ENCODE results near the gene GDPGP1.
A peak's percentile ranks its signal among the peaks of the same experiment; 100 is the strongest.

GDPGP1 gene

GRCh38 chr15:90211440-90212143, 22.4 kb upstream of the GDPGP1 start:
- DNase-seq (ENCODE audit: extremely low read depth, low read depth), result no peak
- no peak for TF ChIP-seq CTCF (IDR thresholded peaks at IDR 0.05; ENCODE audit: low read depth, low read length, missing control alignments)
- no peak overlapping the region for H3K4me3 ChIP-seq (replicated peaks; ENCODE audit: low read depth, low read length)

GRCh38 chr15:90212221-90213098, 21.5 kb upstream of the GDPGP1 start:
- TF ChIP-seq CTCF (IDR thresholded peaks at IDR 0.05; ENCODE audit: low read depth, low read length, missing control alignments), result no peak
- H3K4me3 ChIP-seq (replicated peaks; ENCODE audit: low read depth, low read length), result no peak overlapping the region
- DNase-seq (ENCODE audit: extremely low read depth, low read depth), result no peak

GRCh38 chr15:90213122-90213817, 20.7 kb upstream of the GDPGP1 start:
- H3K4me3 ChIP-seq (replicated peaks; ENCODE audit: low read depth, low read length), result no peak overlapping the region
- no peak for DNase-seq (ENCODE audit: extremely low read depth, low read depth)
- TF ChIP-seq CTCF (IDR thresholded peaks at IDR 0.05; ENCODE audit: low read depth, low read length, missing control alignments), result no peak

GRCh38 chr15:90213818-90214204, 20.2 kb upstream of the GDPGP1 start:
- no peak for DNase-seq (ENCODE audit: extremely low read depth, low read depth)
- no peak for TF ChIP-seq CTCF (IDR thresholded peaks at IDR 0.05; ENCODE audit: low read depth, low read length, missing control alignments)
- H3K4me3 ChIP-seq (replicated peaks; ENCODE audit: low read depth, low read length), result no peak overlapping the region

GRCh38 chr15:90214553-90215196, 19.3 kb upstream of the GDPGP1 start:
- no peak for DNase-seq (ENCODE audit: extremely low read depth, low read depth)
- TF ChIP-seq CTCF (IDR thresholded peaks at IDR 0.05; ENCODE audit: low read depth, low read length, missing control alignments), result peak; percentile 45
- H3K4me3 ChIP-seq (replicated peaks; ENCODE audit: low read depth, low read length), result no peak overlapping the region

- no peak overlapping the region for H3K4me3 ChIP-seq (replicated peaks; ENCODE audit: low read depth, low read length)
- DNase-seq (ENCODE audit: extremely low read depth, low read depth), result no peak
- TF ChIP-seq CTCF (IDR thresholded peaks at IDR 0.05; ENCODE audit: low read depth, low read length, missing control alignments), result no peak
Observed at GRCh38 chr15:90217671-90218394, 16.2 kb upstream of the GDPGP1 start.
